Measurements from ENCODE around the gene ETS1. TPM values are rescaled to one million over a fixed set of nuclear protein-coding genes. Genes with fewer than 3 reads are reported as not detected.

ETS1 gene
- total RNA-seq, 1 experiment from 2014 or later, result 82.0 TPM

GRCh38 chr11:128483211-128483788, 104.1 kb downstream of the ETS1 start:
- Mint-ChIP-seq H3K9me3 (ENCODE audit: unreplicated experiment) (no peaks in the 10 kb centered on the region), H3K4me3 (ENCODE audit: unreplicated experiment) (no peak overlapping the region), H3K36me3 (ENCODE audit: insufficient read depth, unreplicated experiment) (peaks cover 49% of the 10 kb centered on the region), H3K27ac (ENCODE audit: low read depth, unreplicated experiment) (peak overlapping the region; percentile 71), H3K4me1 (ENCODE audit: insufficient read depth, unreplicated experiment) (peaks cover 39% of the 10 kb centered on the region), H3K27me3 (ENCODE audit: insufficient read depth, unreplicated experiment) (no peaks in the 10 kb centered on the region)
- no peak for DNase-seq (ENCODE audit: unreplicated experiment)
- BruUV-seq (replicated peaks), result no TSS peak
- ChIA-PET POLR2A (interaction anchor here (0.6 to 1.6 kb wide), 5 partner anchors 10 to 63 kb away, joined by 3 to 8 read pairs (median 3); no protein-coding TSS in a partner anchor), CTCF (interaction anchor here (0.6 to 3.0 kb wide), 16 partner anchors 12 to 454 kb away, joined by 3 to 33 read pairs (median 4); no protein-coding TSS in a partner anchor)
- TF ChIP-seq CTCF (IDR thresholded peaks at IDR 0.05; ENCODE audit: unreplicated experiment), result no peak
- intact Hi-C loops (cut with micrococcal nuclease), result no loop called here

GRCh38 chr11:128482512-128483191, 104.7 kb downstream of the ETS1 start:
- BruUV-seq (replicated peaks), result no TSS peak
- Mint-ChIP-seq H3K4me1 (ENCODE audit: insufficient read depth, unreplicated experiment) (peaks cover 39% of the 10 kb centered on the region), H3K36me3 (ENCODE audit: insufficient read depth, unreplicated experiment) (peaks cover 49% of the 10 kb centered on the region), H3K27ac (ENCODE audit: low read depth, unreplicated experiment) (peak overlapping the region; percentile 71), H3K4me3 (ENCODE audit: unreplicated experiment) (peak overlapping the region; percentile 44), H3K27me3 (ENCODE audit: insufficient read depth, unreplicated experiment) (no peaks in the 10 kb centered on the region), H3K9me3 (ENCODE audit: unreplicated experiment) (no peaks in the 10 kb centered on the region)
- POLR2A ChIA-PET, result interaction anchor here (0.8 to 1.6 kb wide), 4 partner anchors 15 to 62 kb away, joined by 3 to 8 read pairs (median 4); no protein-coding TSS in a partner anchor
- intact Hi-C loops (cut with micrococcal nuclease), result no loop called here
- CTCF ChIA-PET, result interaction anchor here (0.6 to 3.0 kb wide), 7 partner anchors 22 to 348 kb away, joined by 3 to 21 read pairs (median 4); no protein-coding TSS in a partner anchor
- peak; percentile 78 for DNase-seq (ENCODE audit: unreplicated experiment)
- TF ChIP-seq CTCF (IDR thresholded peaks at IDR 0.05; ENCODE audit: unreplicated experiment), result no peak

- no TSS peak for BruUV-seq (replicated peaks)
These were observed 105.3 kb downstream of the ETS1 start for GRCh38 chr11:128482092-128482491.

More at GRCh38 chr11:128482092-128482491, 105.3 kb downstream of the ETS1 start:
- no peak for DNase-seq (ENCODE audit: unreplicated experiment)
- H3K9me3 Mint-ChIP-seq (ENCODE audit: unreplicated experiment), result no peaks in the 10 kb centered on the region
- intact Hi-C loops (cut with micrococcal nuclease), result no loop called here
- CTCF ChIA-PET, result interaction anchor here (0.6 to 1.7 kb wide), 5 partner anchors 37 to 310 kb away, joined by 3 to 7 read pairs (median 4); no protein-coding TSS in a partner anchor
- H3K27ac Mint-ChIP-seq (ENCODE audit: low read depth, unreplicated experiment), result peak overlapping the region; percentile 71
- peaks cover 39% of the 10 kb centered on the region for H3K4me1 Mint-ChIP-seq (ENCODE audit: insufficient read depth, unreplicated experiment)
- H3K27me3 Mint-ChIP-seq (ENCODE audit: insufficient read depth, unreplicated experiment), result no peaks in the 10 kb centered on the region
- POLR2A ChIA-PET, result interaction anchor here (1.0 to 1.6 kb wide), 5 partner anchors 15 to 74 kb away, joined by 3 to 8 read pairs (median 5); no protein-coding TSS in a partner anchor
- peak overlapping the region; percentile 44 for H3K4me3 Mint-ChIP-seq (ENCODE audit: unreplicated experiment)
- peaks cover 49% of the 10 kb centered on the region for H3K36me3 Mint-ChIP-seq (ENCODE audit: insufficient read depth, unreplicated experiment)
- TF ChIP-seq CTCF (IDR thresholded peaks at IDR 0.05; ENCODE audit: unreplicated experiment), result no peak
